Measurements from ENCODE around the gene FLII. TPM values are rescaled to one million over a fixed set of nuclear protein-coding genes. Genes with fewer than 3 reads are reported as not detected.

The FLII gene
- total and polyA plus RNA-seq, 5 experiments from 2014 or later: 81.2 to 327 (median 180) TPM

DNA sequence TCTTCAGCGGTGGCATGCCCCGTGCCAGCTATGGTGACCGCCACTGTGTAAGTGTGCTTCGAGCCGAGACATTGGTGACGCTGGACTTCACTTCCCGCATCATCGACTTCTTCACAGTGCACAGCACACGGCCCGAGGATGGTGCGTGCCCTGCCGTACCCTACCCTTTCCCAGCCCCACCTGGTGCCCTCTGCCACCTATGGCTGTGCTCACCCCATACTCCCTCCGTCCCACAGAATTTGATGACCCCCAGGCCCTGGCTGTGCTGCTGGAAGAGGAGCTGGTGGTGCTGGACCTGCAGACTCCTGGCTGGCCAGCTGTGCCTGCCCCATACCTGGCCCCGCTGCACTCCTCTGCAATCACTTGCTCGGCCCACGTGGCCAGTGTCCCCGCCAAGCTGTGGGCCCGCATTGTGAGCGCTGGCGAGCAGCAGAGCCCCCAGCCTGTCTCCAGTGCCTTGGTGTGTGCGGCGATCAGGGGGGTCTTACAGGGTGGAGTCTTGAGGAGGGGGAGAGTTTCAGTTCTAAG, 23.6 kb downstream of the FLII start:
- Mint-ChIP-seq H3K4me3 (no peak overlapping the region), H3K9me3 (no peaks in the 10 kb centered on the region), H3K4me1 (peaks cover 0 to 5% (median 2%) of the 10 kb centered on the region in 4 donors), H3K27me3 (no peaks in the 10 kb centered on the region), H3K36me3 (peaks cover 0 to 20% (median 0%) of the 10 kb centered on the region in 3 donors), H3K27ac (no peak overlapping the region)
- POLR2A ChIA-PET: no interaction called here
- ATAC-seq (no peak), DNase-seq (no peak)

DNA sequence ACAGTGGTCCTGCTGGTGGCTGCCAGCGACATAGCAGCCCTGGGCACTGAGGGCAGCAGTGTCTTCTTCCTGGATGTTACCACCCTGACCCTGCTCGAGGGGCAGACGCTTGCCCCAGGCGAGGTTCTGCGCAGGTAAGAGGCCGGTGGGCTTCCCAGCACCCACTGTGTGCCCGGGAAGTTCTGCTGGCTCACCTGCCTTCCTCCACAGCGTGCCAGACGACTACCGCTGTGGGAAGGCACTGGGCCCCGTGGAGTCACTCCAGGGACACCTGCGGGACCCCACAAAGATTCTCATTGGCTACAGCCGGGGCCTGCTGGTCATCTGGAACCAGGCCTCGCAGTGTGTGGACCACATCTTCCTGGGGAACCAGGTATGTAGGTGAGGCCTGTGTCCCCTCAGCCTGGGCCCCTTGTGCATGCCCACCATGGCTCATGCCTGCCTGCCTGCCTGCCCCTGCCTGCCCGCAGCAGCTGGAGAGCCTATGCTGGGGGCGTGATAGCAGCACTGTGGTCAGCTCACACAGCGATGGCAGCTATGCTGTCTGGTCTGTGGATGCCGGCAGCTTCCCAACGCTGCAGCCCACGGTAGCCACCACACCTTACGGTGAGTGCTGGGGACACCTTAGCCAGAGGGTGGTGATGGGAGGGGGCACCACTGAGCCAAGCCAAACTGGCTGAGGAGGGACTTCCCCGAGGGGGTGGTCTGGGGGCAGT, 24.6 kb downstream of the FLII start:
- no peak overlapping the region for H3K4me3 Mint-ChIP-seq
- H3K36me3 Mint-ChIP-seq: peaks cover 0 to 14% (median 0%) of the 10 kb centered on the region in 3 donors
- POLR2A ChIA-PET: no interaction called here
- no peaks in the 10 kb centered on the region for H3K27me3 Mint-ChIP-seq
- no peaks in the 10 kb centered on the region for H3K9me3 Mint-ChIP-seq
- no peak for DNase-seq
- no peak for ATAC-seq
- peaks cover 0 to 8% (median 2%) of the 10 kb centered on the region in 4 donors for H3K4me1 Mint-ChIP-seq
- H3K27ac Mint-ChIP-seq: no peak overlapping the region

DNA sequence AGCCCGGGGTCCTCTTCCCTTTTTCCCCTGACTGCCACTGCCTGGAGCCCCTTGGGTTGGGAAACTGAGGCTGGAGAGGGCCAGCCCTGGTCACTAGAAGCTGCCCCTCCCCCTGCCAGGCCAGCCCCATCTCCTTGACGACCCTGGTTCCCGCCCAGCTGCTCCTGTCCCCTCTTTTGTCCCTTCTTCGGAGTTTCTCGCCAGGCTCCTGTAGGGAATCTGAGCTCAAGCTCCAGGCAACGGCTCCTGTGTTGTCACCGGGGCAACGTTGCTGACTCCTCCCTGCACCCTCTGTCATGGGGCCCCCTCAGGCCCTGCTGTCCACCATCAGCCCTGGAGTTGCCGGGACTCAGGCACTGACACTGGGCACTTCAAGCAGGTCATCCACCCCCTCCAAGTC, 27.4 kb downstream of the FLII start:
- POLR2A ChIA-PET: no interaction called here
- H3K4me1 Mint-ChIP-seq: peaks cover 13 to 34% (median 23%) of the 10 kb centered on the region in 4 donors
- DNase-seq (peak in 1 of 10 donors; percentile 48), ATAC-seq (no peak)
- H3K27ac Mint-ChIP-seq: no peak overlapping the region
- no peaks in the 10 kb centered on the region for H3K9me3 Mint-ChIP-seq
- H3K27me3 Mint-ChIP-seq: no peaks in the 10 kb centered on the region
- no peak overlapping the region for H3K4me3 Mint-ChIP-seq
- H3K36me3 Mint-ChIP-seq: peaks cover 0 to 4% (median 0%) of the 10 kb centered on the region in 3 donors

- no peaks in the 10 kb centered on the region for H3K27me3 Mint-ChIP-seq
- POLR2A ChIA-PET: interaction anchor here (0.5 kb wide), 1 partner anchor 1149 kb away, joined by 6 read pairs; no protein-coding TSS in a partner anchor
- no peak for ATAC-seq
- peaks cover 0 to 3% (median 0%) of the 10 kb centered on the region in 3 donors for H3K36me3 Mint-ChIP-seq
- peaks cover 15 to 37% (median 28%) of the 10 kb centered on the region in 4 donors for H3K4me1 Mint-ChIP-seq
- no peak overlapping the region for H3K27ac Mint-ChIP-seq
- no peak overlapping the region for H3K4me3 Mint-ChIP-seq
- no peaks in the 10 kb centered on the region for H3K9me3 Mint-ChIP-seq
- peak in 1 of 10 donors; percentile 52 for DNase-seq
Observed at GRCh38 chr17:18230288-18231141, 28.0 kb downstream of the FLII start.

- Mint-ChIP-seq H3K27ac (no peak overlapping the region), H3K36me3 (peaks cover 0 to 3% (median 0%) of the 10 kb centered on the region in 3 donors), H3K4me1 (peaks cover 15 to 41% (median 28%) of the 10 kb centered on the region in 4 donors), H3K9me3 (no peaks in the 10 kb centered on the region), H3K4me3 (no peak overlapping the region), H3K27me3 (no peaks in the 10 kb centered on the region)
- POLR2A ChIA-PET: interaction anchor here (0.5 kb wide), 1 partner anchor 1148 kb away, joined by 6 read pairs; no protein-coding TSS in a partner anchor
- no peak for ATAC-seq
- DNase-seq: peak in 1 of 10 donors; percentile 51
Observed at GRCh38 chr17:18229771-18230170, 28.8 kb downstream of the FLII start.

DNA sequence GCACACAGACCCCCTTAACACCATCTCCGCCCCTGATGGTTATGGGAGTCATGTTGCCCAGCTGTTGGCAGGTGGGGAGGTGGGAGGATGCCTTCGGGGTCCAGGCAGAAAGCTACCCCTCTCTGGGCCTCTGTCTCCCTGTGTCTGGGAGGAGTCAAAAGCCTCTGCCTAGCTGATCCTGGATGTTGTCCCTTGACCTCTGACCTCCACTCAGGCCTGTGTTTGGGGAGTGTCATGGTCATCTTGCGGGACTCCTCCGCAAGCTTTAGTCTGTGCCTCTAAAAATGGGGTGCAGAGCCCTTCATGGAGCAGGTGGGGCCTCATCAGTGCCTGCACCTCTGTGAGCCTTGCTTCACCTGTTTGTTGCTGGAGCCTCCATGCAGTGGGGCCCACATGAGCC, 29.3 kb downstream of the FLII start:
- Mint-ChIP-seq H3K4me3 (peak overlapping the region in 1 of 10 donors; percentile 30), H3K27ac (no peak overlapping the region), H3K9me3 (no peaks in the 10 kb centered on the region), H3K36me3 (peaks cover 0 to 3% (median 0%) of the 10 kb centered on the region in 3 donors), H3K4me1 (peaks cover 15 to 41% (median 28%) of the 10 kb centered on the region in 4 donors), H3K27me3 (no peaks in the 10 kb centered on the region)
- no peak for ATAC-seq
- POLR2A ChIA-PET: no interaction called here
- peak in 1 of 10 donors; percentile 50 for DNase-seq

DNA sequence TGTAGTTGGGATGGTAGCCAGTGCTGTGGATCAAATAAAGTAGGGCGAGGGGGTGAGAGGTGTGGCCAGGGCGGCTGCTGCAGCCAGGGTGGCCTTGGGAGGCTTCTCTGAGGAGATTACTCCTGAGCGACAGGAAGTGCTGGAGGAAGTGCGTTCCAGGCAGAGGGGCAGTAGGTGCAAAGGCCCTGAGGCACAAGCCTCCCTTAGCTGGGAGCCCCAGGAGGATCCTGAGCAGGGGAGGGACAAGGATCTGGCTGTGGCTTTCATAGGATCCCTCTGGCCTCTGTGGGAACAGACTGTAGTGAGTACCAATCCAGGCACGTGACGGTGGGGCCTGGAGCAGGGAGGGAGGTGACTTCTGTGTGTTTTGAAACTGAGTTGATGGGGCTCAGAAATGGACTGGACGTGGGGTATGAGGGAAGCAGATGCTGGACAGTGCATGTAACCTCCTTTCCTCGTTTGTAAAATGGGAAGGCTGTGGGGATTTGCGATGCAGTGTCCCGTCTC, 30.3 kb downstream of the FLII start:
- ATAC-seq: no peak
- Mint-ChIP-seq H3K27ac (peak overlapping the region in 4 of 10 donors; percentile 33 to 60 (median 52)), H3K36me3 (peaks cover 0 to 3% (median 0%) of the 10 kb centered on the region in 3 donors), H3K27me3 (no peaks in the 10 kb centered on the region), H3K9me3 (no peaks in the 10 kb centered on the region), H3K4me1 (peaks cover 15 to 41% (median 28%) of the 10 kb centered on the region in 4 donors), H3K4me3 (peak overlapping the region in 3 of 10 donors; percentile 38 to 51 (median 44))
- POLR2A ChIA-PET: no interaction called here
- no peak for DNase-seq

GRCh38 chr17:18227635-18228034, 30.9 kb downstream of the FLII start:
- H3K4me1 Mint-ChIP-seq: peaks cover 15 to 41% (median 28%) of the 10 kb centered on the region in 4 donors
- POLR2A ChIA-PET: no interaction called here
- peak in 1 of 10 donors; percentile 56 for DNase-seq
- H3K4me3 Mint-ChIP-seq: peak overlapping the region in 4 of 10 donors; percentile 3 to 51 (median 40)
- peak overlapping the region in 2 of 10 donors; percentile 44 to 48 for H3K27ac Mint-ChIP-seq
- ATAC-seq: no peak
- H3K36me3 Mint-ChIP-seq: peaks cover 0 to 3% (median 0%) of the 10 kb centered on the region in 3 donors
- no peaks in the 10 kb centered on the region for H3K27me3 Mint-ChIP-seq
- no peaks in the 10 kb centered on the region for H3K9me3 Mint-ChIP-seq

GRCh38 chr17:18226284-18226945, 32.1 kb downstream of the FLII start:
- Mint-ChIP-seq H3K36me3 (peaks cover 0 to 3% (median 0%) of the 10 kb centered on the region in 3 donors), H3K4me1 (peaks cover 15 to 41% (median 28%) of the 10 kb centered on the region in 4 donors), H3K9me3 (no peaks in the 10 kb centered on the region), H3K27me3 (no peaks in the 10 kb centered on the region), H3K27ac (peak overlapping the region; percentile 78 to 98 (median 92)), H3K4me3 (peak overlapping the region; percentile 87 to 99 (median 97))
- ATAC-seq (no peak), DNase-seq (peak in 1 of 10 donors; percentile 10)
- POLR2A ChIA-PET: interaction anchor here (0.6 to 1.2 kb wide), 2 partner anchors 35 to 42 kb away, joined by 4 read pairs; partner anchors contain the start of gene MIEF2

DNA sequence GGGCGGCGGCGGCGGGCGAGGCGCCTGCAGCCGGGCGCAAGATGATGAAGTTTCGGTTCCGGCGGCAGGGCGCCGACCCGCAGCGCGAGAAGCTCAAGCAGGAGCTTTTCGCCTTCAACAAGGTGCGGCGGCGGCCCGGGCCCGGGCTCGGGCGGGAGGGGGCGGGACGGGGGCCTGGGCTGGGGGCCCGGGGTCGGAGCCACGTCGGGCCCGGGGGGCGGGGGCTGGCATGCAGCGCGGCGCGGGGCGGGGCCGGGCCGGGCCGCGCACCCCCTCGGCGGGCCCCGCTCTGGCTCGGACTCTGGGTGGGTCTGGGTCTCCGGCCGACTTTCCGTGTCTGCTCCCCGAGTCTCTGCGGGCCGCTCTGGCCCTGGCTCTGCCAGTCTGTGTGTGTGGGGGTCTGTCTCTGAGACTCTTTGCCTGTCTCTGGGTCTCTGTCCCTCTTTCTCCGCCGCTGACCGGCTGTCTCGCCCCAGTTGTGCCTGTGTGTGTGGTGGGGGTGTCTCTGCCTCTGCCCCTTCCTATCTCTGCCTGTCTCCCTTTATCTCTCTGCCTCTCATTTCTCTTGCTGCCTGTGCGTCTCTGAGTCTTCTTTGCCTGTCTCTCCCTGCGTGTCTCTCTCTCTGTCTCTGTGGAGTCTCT, 32.8 kb downstream of the FLII start:
- Mint-ChIP-seq H3K27me3 (no peaks in the 10 kb centered on the region), H3K36me3 (peaks cover 0 to 3% (median 0%) of the 10 kb centered on the region in 3 donors), H3K4me3 (peak overlapping the region; percentile 87 to 99 (median 97)), H3K4me1 (peaks cover 15 to 41% (median 28%) of the 10 kb centered on the region in 4 donors), H3K9me3 (no peaks in the 10 kb centered on the region), H3K27ac (peak overlapping the region; percentile 78 to 98 (median 92))
- ATAC-seq (no peak), DNase-seq (peak in 1 of 10 donors; percentile 21)
- POLR2A ChIA-PET: interaction anchor here (0.6 to 1.5 kb wide), 3 partner anchors 35 to 89 kb away, joined by 3 to 4 read pairs (median 4); partner anchors contain the start of genes MIEF2, SMCR8 and TOP3A

DNA sequence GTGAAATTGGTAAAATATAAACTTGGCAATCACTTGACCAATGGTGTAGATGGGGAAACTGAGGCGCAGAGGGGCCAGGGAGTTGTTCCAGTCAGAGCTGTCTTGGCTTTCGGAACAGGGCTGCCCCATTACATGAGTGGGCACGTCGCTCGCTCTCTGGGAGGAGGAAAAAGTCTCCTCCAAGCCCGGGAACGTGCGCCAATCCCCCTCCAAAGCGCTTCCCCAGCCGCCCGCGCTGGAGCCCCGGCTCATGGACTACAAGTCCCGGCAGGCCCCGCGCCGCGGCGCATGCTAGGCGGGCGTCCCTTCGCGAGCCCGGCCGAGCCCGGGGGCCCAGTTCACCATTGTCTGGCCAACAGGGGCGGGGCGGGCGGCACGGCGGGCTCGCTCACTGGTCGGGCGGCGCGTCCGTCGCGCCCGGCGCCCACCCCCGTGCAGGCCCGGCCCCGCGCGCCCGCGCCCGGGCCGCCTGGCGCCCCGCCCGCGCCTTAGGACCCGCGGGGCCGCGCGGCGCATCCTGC, 33.4 kb downstream of the FLII start, which contains the start of gene LLGL1:
Gene LLGL1, plus strand, starts transcription at position 515 of the 521 bp plus-strand sequence. CDS start 48 bp downstream, outside the sequence.
- Mint-ChIP-seq H3K4me1 (peaks cover 15 to 40% (median 28%) of the 10 kb centered on the region in 4 donors), H3K27ac (peak within 1 kb of the TSS; percentile 78 to 98 (median 92)), H3K27me3 (no peaks in the 10 kb centered on the region), H3K4me3 (peak within 1 kb of the TSS; percentile 87 to 99 (median 97)), H3K9me3 (no peaks in the 10 kb centered on the region), H3K36me3 (peaks cover 0 to 3% (median 0%) of the 10 kb centered on the region in 3 donors)
- peak; percentile 85 to 98 (median 96) for DNase-seq
- peak; percentile 95 to 98 for ATAC-seq
- POLR2A ChIA-PET: interaction anchor here (1.2 to 1.5 kb wide), 3 partner anchors 36 to 90 kb away, joined by 3 to 6 read pairs (median 4); partner anchors contain the start of genes ALKBH5, MIEF2, SMCR8 and TOP3A

Data from naive thymus-derived CD8-positive, alpha-beta T cell (primary cell).